HepG2 (cell line): ENCODE measurements around the gene SEMA4F. TPM values are rescaled to one million over a fixed set of nuclear protein-coding genes. Genes with fewer than 3 reads are reported as not detected.

Experiments
- ATAC-seq: fragments of 200-7000 bp; cut with Tn5 transposase; 3 replicates; pipeline ENCODE4 v1.9.1; 2020; ENCODE audit warnings: mild to moderate bottlenecking, moderate library complexity
- BruUV-seq: library from RNA; stranded (reverse); fragments of 400-500 nt; replicated peaks from 2 replicates; lab custom pipeline; 2021; lab: Mats Ljungman, UMichigan
- CTCF ChIA-PET: fragments of 300-600 bp; formaldehyde crosslinking; extraction: SDS; loops from one replicate; lab custom pipeline; 2021; ENCODE audit warnings: low total read pairs, inconsistent platforms, low intra/inter-chr PET ratio; lab: Yijun Ruan, JAX
- POLR2A ChIA-PET: fragments of 350-600 bp; sonication (Branson Sonifier 250); formaldehyde crosslinking; loops from one replicate; lab custom pipeline; 2020; ENCODE audit warnings: antibody characterized with exemption, inconsistent platforms; lab: Yijun Ruan, JAX
- DNase-seq: peaks from one replicate; pipeline ENCODE4 v3.0.0-alpha.2; 2015; ENCODE audit warnings: low spot score
- FAIRE-seq: peaks from 3 replicates; lab custom pipeline; 2011; peaks lifted over from hg19 to GRCh38; lab: Jason Lieb, UNC
- H2AFZ ChIP-seq: one replicate; pipeline ENCODE4 v1.6.1; 2011; ENCODE audit warnings: low read length, inconsistent platforms
- H3K27ac ChIP-seq: fragments of 300-600 bp; 3 replicates; pipeline ENCODE4 v1.8.0; 2011; ENCODE audit warnings: mixed run types, mild to moderate bottlenecking, mixed read lengths, low read length, inconsistent platforms; ENCODE audit not compliant: insufficient read depth; ENCODE audit errors: extremely low read length
- H3K27me3 ChIP-seq, 2 experiments: fragments of 200-600 bp in 1 of 2; 2 replicates in 1 of 2; 3 replicates in 1 of 2; pipeline versions ENCODE4 v1.6.0 to v1.8.0; 2011; ENCODE audit warnings: low read length in 2 of 2, mild to moderate bottlenecking in 2 of 2, moderate library complexity in 2 of 2, inconsistent platforms in 1 of 2; ENCODE audit not compliant: insufficient read depth in 2 of 2, control insufficient read depth in 1 of 2
- H3K36me3 ChIP-seq, 2 experiments: fragments of 200-600 bp in 1 of 2; replicated peaks in 1 of 2; 2 replicates in 1 of 2; 3 replicates in 1 of 2; pipeline versions ENCODE4 v1.5.1 to v1.8.0; 2011; ENCODE audit warnings: low read length in 2 of 2, inconsistent platforms in 1 of 2; ENCODE audit not compliant: insufficient read depth in 2 of 2, control insufficient read depth in 1 of 2
- H3K4me1 ChIP-seq: 2 replicates; pipeline ENCODE4 v1.5.1; 2012; ENCODE audit warnings: low read length, inconsistent platforms; ENCODE audit not compliant: insufficient read depth
- H3K4me2 ChIP-seq: 2 replicates; pipeline ENCODE4 v1.6.0; 2011; ENCODE audit warnings: low read depth, low read length, inconsistent platforms
- H3K4me3 ChIP-seq, 3 experiments: fragments of 200-600 bp in 1 of 3; sonication (generic), shearing (Covaris generic) in 1 of 3; replicated peaks in 1 of 3; 2 replicates each; pipeline ENCODE4 v1.5.1; 2011 to 2016; ENCODE audit warnings: low read length in 3 of 3, inconsistent platforms in 2 of 3, low read depth in 2 of 3, mild to moderate bottlenecking in 2 of 3, control low read depth in 1 of 3, mixed read lengths in 1 of 3; ENCODE audit not compliant: insufficient read depth in 1 of 3
- H3K79me2 ChIP-seq: one replicate; pipeline ENCODE4 v1.6.1; 2011; ENCODE audit warnings: low read length, inconsistent platforms; ENCODE audit not compliant: insufficient read depth
- H3K9ac ChIP-seq: 2 replicates; pipeline ENCODE4 v1.6.0; 2011; ENCODE audit warnings: mild to moderate bottlenecking, low read depth, low read length, inconsistent platforms; ENCODE audit not compliant: insufficient read depth
- H3K9me3 ChIP-seq: 2 replicates; pipeline ENCODE4 v1.5.1; 2012; ENCODE audit warnings: mild to moderate bottlenecking, low read length
- H4K20me1 ChIP-seq: 2 replicates; pipeline ENCODE4 v1.6.0; 2011; ENCODE audit warnings: inconsistent platforms, mild to moderate bottlenecking, low read length, moderate library complexity; ENCODE audit not compliant: insufficient read depth
- ATRX ChIP-seq: sonication (generic); formaldehyde crosslinking; IDR thresholded peaks from 2 replicates; pipeline ENCODE4 v1.4.0; 2020; ENCODE audit warnings: missing genetic modification reagents, borderline replicate concordance
- CENPX ChIP-seq: sonication (generic); formaldehyde crosslinking; IDR thresholded peaks from 2 replicates; pipeline ENCODE4 v1.9.0; 2021; ENCODE audit warnings: mild to moderate bottlenecking, missing genetic modification reagents, moderate library complexity
- ELK4 ChIP-seq: sonication (generic); formaldehyde crosslinking; IDR thresholded peaks from 2 replicates; pipeline ENCODE4 v1.9.0; 2021; ENCODE audit warnings: missing genetic modification reagents, borderline replicate concordance
- GRHL1 ChIP-seq: sonication (generic); formaldehyde crosslinking; conservative IDR thresholded peaks from 2 replicates; pipeline ENCODE4 v1.8.0; 2022; ENCODE audit warnings: missing genetic modification reagents
- HDAC2 ChIP-seq: sonication (generic); formaldehyde crosslinking; IDR thresholded peaks from 2 replicates; pipeline ENCODE4 v1.4.0; 2020; ENCODE audit warnings: missing genetic modification reagents
- IKZF4 ChIP-seq: sonication (generic); formaldehyde crosslinking; IDR thresholded peaks from 2 replicates; pipeline ENCODE4 v1.5.1; 2020; ENCODE audit warnings: borderline replicate concordance, mild to moderate bottlenecking, low read depth, missing genetic modification reagents; ENCODE audit errors: not compliant biosample characterization
- ISL2 ChIP-seq: sonication (generic); formaldehyde crosslinking; IDR thresholded peaks from 2 replicates; pipeline ENCODE4 v1.5.0; 2020; ENCODE audit warnings: missing genetic modification reagents
- MBD4 ChIP-seq: IDR thresholded peaks from 2 replicates; pipeline ENCODE4 v1.6.1; 2012; ENCODE audit warnings: low read length, inconsistent platforms, borderline replicate concordance
- SMAD9 ChIP-seq: sonication (generic); formaldehyde crosslinking; IDR thresholded peaks from 2 replicates; pipeline ENCODE4 v1.5.1; 2020; ENCODE audit warnings: mild to moderate bottlenecking, missing genetic modification reagents
- SRF ChIP-seq: IDR thresholded peaks from 2 replicates; pipeline ENCODE4 v1.6.1; 2011; ENCODE audit warnings: mild to moderate bottlenecking, low read depth, low read length, moderate library complexity
- SSRP1 ChIP-seq: IDR thresholded peaks from 2 replicates; pipeline ENCODE4 v1.6.1; 2016; ENCODE audit warnings: control low read depth
- ZBTB49 ChIP-seq: sonication (generic); formaldehyde crosslinking; IDR thresholded peaks from 2 replicates; pipeline ENCODE4 v1.4.0; 2020; ENCODE audit warnings: missing genetic modification reagents, borderline replicate concordance
- ZKSCAN8 ChIP-seq: IDR thresholded peaks from 2 replicates; pipeline ENCODE4 v1.6.1; 2016; ENCODE audit warnings: borderline replicate concordance, missing genetic modification reagents, missing compliant biosample characterization
- ZNF512B ChIP-seq: sonication (generic); formaldehyde crosslinking; IDR thresholded peaks from 2 replicates; pipeline ENCODE4 v1.5.1; 2020; ENCODE audit warnings: missing genetic modification reagents, mild to moderate bottlenecking, borderline replicate concordance
- ZNF557 ChIP-seq: sonication (generic); formaldehyde crosslinking; IDR thresholded peaks from 2 replicates; pipeline ENCODE4 v1.4.0; 2020; ENCODE audit warnings: missing genetic modification reagents
- ZNF589 ChIP-seq: sonication (generic); formaldehyde crosslinking; conservative IDR thresholded peaks from 2 replicates; pipeline ENCODE4 v1.8.0; 2022; ENCODE audit warnings: mild to moderate bottlenecking, moderate library complexity, missing genetic modification reagents
- ZNF660 ChIP-seq: sonication (generic); formaldehyde crosslinking; IDR thresholded peaks from 2 replicates; pipeline ENCODE4 v1.5.1; 2020; ENCODE audit warnings: mild to moderate bottlenecking, low read depth, missing genetic modification reagents, borderline replicate concordance
- ZNF816 ChIP-seq: sonication (generic); formaldehyde crosslinking; IDR thresholded peaks from 2 replicates; pipeline ENCODE4 v1.8.0; 2022; ENCODE audit warnings: missing genetic modification reagents, mild to moderate bottlenecking, borderline replicate concordance
- WGBS: methylation state at CpG from one replicate; pipeline ENCODE4 v1.1.6; 2017; ENCODE audit warnings: low lambda C conversion rate; 5-methylcytosine and 5-hydroxymethylcytosine counted together
- in situ Hi-C: cut with HindIII; loops from 2 replicates; pipeline ENCODE4 v1.10.0; 2017; ENCODE audit warnings: low pct_unique_long_range_greater_than_20kb; ENCODE audit not compliant: extremely low pct_ligation_motif_present
- intact Hi-C: fragments of 100-400 bp; cut with micrococcal nuclease; formaldehyde crosslinking; loops from one replicate; pipeline ENCODE4 v1.10.0; 2022; ENCODE audit not compliant: unreplicated experiment
- polyA plus RNA-seq, 8 experiments: library from polyadenylated mRNA; depleted of rRNA in 3 of 8; stranded (reverse) in 7 of 8; unstranded in 1 of 8; fragments of >200 nt; fragmentation: Illumina TruSeq in 4 of 8; extraction: Trizol in 4 of 8; gene quantifications; 2 replicates each; pipeline versions ENCODE4 v1.2.1 to v1.2.3, GENCODE V29; 2011 to 2016; ENCODE audit warnings: low read depth in 4 of 8, missing spikeins in 1 of 8, mixed read lengths in 1 of 8; ENCODE audit not compliant: insufficient read depth in 1 of 8
- total RNA-seq, 5 experiments: library from RNA; depleted of rRNA; stranded (reverse); fragments of >200 nt; fragmentation: Illumina TruSeq; extraction: Trizol; gene quantifications; 2 replicates each; pipeline ENCODE4 v1.2.3, GENCODE V29; 2016; ENCODE audit warnings: low read depth in 1 of 5

Gene SEMA4F
- total and polyA plus RNA-seq, 2 of the 13 experiments (the other 11 are each of a cell fraction or from before 2014, with no cell fraction given) = 7.1 to 10.3 TPM

GRCh38 chr2:74645344-74645743 lies 8.7 kb upstream of the SEMA4F start:
- Histone ChIP-seq H3K9me3 (no peaks in the 10 kb centered on the region), H2AFZ (no peak overlapping the region), H3K27me3 (peaks cover under 1 to 1% of the 10 kb centered on the region in 2 experiments; a peak in 1 of 5 replicates), H3K9ac (no peak overlapping the region), H3K27ac (no peak overlapping the region), H3K4me2 (no peak overlapping the region), H3K4me1 (0 out of 2 replicates have a peak, but pooled peaks cover under 1% of the 10 kb centered on the region), H3K79me2 (no peaks in the 10 kb centered on the region), H3K36me3 (no peaks in the 10 kb centered on the region), H3K4me3 (no peak overlapping the region), H4K20me1 (no peaks in the 10 kb centered on the region)
- ATAC-seq = no peak
- intact Hi-C loops (no loop called here), in situ Hi-C loops (no loop called here)
- 33% methylated on average over 4 of the region's 4 CpGs for WGBS
- DNase-seq = no peak
- ChIA-PET CTCF (no interaction called here), POLR2A (no interaction called here)
- FAIRE-seq = no peak
- no TSS peak for BruUV-seq
- TF ChIP-seq ZBTB49 (CRISPR knock-in tag) = no peak
- TF ChIP-seq ZNF557 (CRISPR knock-in tag) = no peak
- TF ChIP-seq HDAC2 (CRISPR knock-in tag) = no peak
- no peak for TF ChIP-seq ZNF512B (CRISPR knock-in tag)
- no peak for TF ChIP-seq ATRX (CRISPR knock-in tag)
- no peak for TF ChIP-seq ISL2 (CRISPR knock-in tag)
- no peak for TF ChIP-seq ZNF589 (CRISPR knock-in tag)
- no peak for TF ChIP-seq MBD4
- TF ChIP-seq ELK4 (CRISPR knock-in tag) = no peak
- TF ChIP-seq SSRP1 = no peak
- no peak for TF ChIP-seq GRHL1 (CRISPR knock-in tag)
- no peak for TF ChIP-seq ZKSCAN8 (CRISPR knock-in tag)
- no peak for TF ChIP-seq ZNF816 (CRISPR knock-in tag)
- no peak for TF ChIP-seq IKZF4 (CRISPR knock-in tag)
- no peak for TF ChIP-seq SMAD9 (CRISPR knock-in tag)
- no peak for TF ChIP-seq SRF
- TF ChIP-seq ZNF660 (CRISPR knock-in tag) = no peak
- TF ChIP-seq CENPX (CRISPR knock-in tag) = no peak
